GM12878 (cell line): ENCODE data around the gene AOPEP. TPM values are rescaled to one million over a fixed set of nuclear protein-coding genes. Genes with fewer than 3 reads are reported as not detected.

ENCODE experiments used
- ATAC-seq: fragments of 200-7000 bp; cut with Tn5 transposase; 3 replicates; pipeline ENCODE4 v1.9.1; 2020; ENCODE audit warnings: mild to moderate bottlenecking, moderate library complexity
- BruUV-seq: library from RNA; stranded (reverse); fragments of 400-500 nt; replicated peaks from 2 replicates; lab custom pipeline; 2021; lab: Mats Ljungman, UMichigan
- CTCF ChIA-PET: fragments of 300-600 bp; sonication (Branson Sonifier 250); formaldehyde crosslinking; extraction: SDS; loops from one replicate; lab custom pipeline; 2021; ENCODE audit warnings: inconsistent platforms; lab: Yijun Ruan, JAX
- POLR2A ChIA-PET: fragments of 350-600 bp; formaldehyde crosslinking; extraction: SDS; loops from one replicate; lab custom pipeline; 2021; ENCODE audit warnings: inconsistent platforms; lab: Charles Lee
- RAD21 ChIA-PET: fragments of 300-600 bp; sonication (Branson Sonifier 250); formaldehyde crosslinking; loops from one replicate; lab custom pipeline; 2023; ENCODE audit warnings: antibody characterized with exemption; ENCODE audit not compliant: unreplicated experiment; lab: Charles Lee
- SMC1A ChIA-PET: fragments of 300-600 bp; sonication (Branson Sonifier 250); formaldehyde crosslinking; loops from one replicate; lab custom pipeline; 2023; ENCODE audit not compliant: unreplicated experiment, uncharacterized antibody; lab: Charles Lee
- DNase-seq: peaks from one replicate; pipeline ENCODE4 v3.0.0-alpha.2; 2011; ENCODE audit warnings: low read depth, low spot score
- FAIRE-seq: peaks from 3 replicates; lab custom pipeline; 2011; peaks lifted over from hg19 to GRCh38; lab: Jason Lieb, UNC
- H2AFZ ChIP-seq: 2 replicates; pipeline ENCODE4 v1.6.0; 2011; ENCODE audit warnings: low read depth, low read length, control low read depth; ENCODE audit not compliant: control insufficient read depth
- H3K27ac ChIP-seq: 2 replicates; pipeline ENCODE4 v1.5.1; 2011; ENCODE audit warnings: control low read depth; ENCODE audit not compliant: control insufficient read depth, insufficient read depth
- H3K27me3 ChIP-seq, 2 experiments: replicated peaks in 1 of 2; 2 replicates each; pipeline versions ENCODE4 v1.6.0 to v1.6.1; 2011; ENCODE audit warnings: low read length in 1 of 2; ENCODE audit not compliant: control insufficient read depth in 2 of 2, insufficient read depth in 2 of 2
- H3K36me3 ChIP-seq, 2 experiments: 2 replicates each; pipeline ENCODE4 v1.5.1; 2011; ENCODE audit warnings: low read length in 1 of 2; ENCODE audit not compliant: control insufficient read depth in 2 of 2, insufficient read depth in 2 of 2
- H3K4me1 ChIP-seq: 2 replicates; pipeline ENCODE4 v1.6.1; 2011; ENCODE audit warnings: mild to moderate bottlenecking, low read length, moderate library complexity, mixed read lengths; ENCODE audit not compliant: control insufficient read depth, insufficient read depth
- H3K4me2 ChIP-seq: 2 replicates; pipeline ENCODE4 v1.6.0; 2011; ENCODE audit warnings: control low read depth; ENCODE audit not compliant: control insufficient read depth, insufficient read depth
- H3K4me3 ChIP-seq: fragments of 200-600 bp; sonication (generic); 2 replicates; pipeline ENCODE4 v1.5.1; 2016
- H3K79me2 ChIP-seq: 2 replicates; pipeline ENCODE4 v1.6.0; 2011; ENCODE audit warnings: low read length; ENCODE audit not compliant: control insufficient read depth, insufficient read depth
- H3K9ac ChIP-seq: 2 replicates; pipeline ENCODE4 v1.8.0; 2011; ENCODE audit warnings: low read length, control low read depth, mixed read lengths; ENCODE audit not compliant: control insufficient read depth, insufficient read depth
- H3K9me3 ChIP-seq: replicated peaks from 3 replicates; pipeline ENCODE4 v1.5.1; 2011; ENCODE audit warnings: mild to moderate bottlenecking, low read length; ENCODE audit not compliant: control insufficient read depth, insufficient read depth
- H4K20me1 ChIP-seq: 2 replicates; pipeline ENCODE4 v1.6.0; 2011; ENCODE audit not compliant: control insufficient read depth, insufficient read depth
- DPF2 ChIP-seq: fragments of 450-650 bp; IDR thresholded peaks from 2 replicates; pipeline ENCODE4 v1.6.1; 2017; ENCODE audit warnings: mild to moderate bottlenecking
- GABPA ChIP-seq: IDR thresholded peaks from 2 replicates; pipeline ENCODE4 v1.6.1; 2014; ENCODE audit warnings: antibody characterized with exemption, low read depth, mild to moderate bottlenecking, inconsistent platforms
- MEF2B ChIP-seq: fragments of 450-650 bp; IDR thresholded peaks from 2 replicates; pipeline ENCODE4 v1.6.1; 2018; ENCODE audit warnings: mild to moderate bottlenecking, moderate library complexity; ENCODE audit not compliant: partially characterized antibody, poor library complexity, severe bottlenecking
- MTA3 ChIP-seq: IDR thresholded peaks from 2 replicates; pipeline ENCODE4 v1.6.1; 2012; ENCODE audit warnings: low read length, inconsistent platforms, borderline replicate concordance
- NFYB ChIP-seq: IDR thresholded peaks from 2 replicates; pipeline ENCODE4 v1.6.1; 2011; ENCODE audit warnings: low read depth, mild to moderate bottlenecking, low read length, improper control_type of control experiment, moderate library complexity; ENCODE audit not compliant: insufficient read depth
- RAD21 ChIP-seq: IDR thresholded peaks from 2 replicates; pipeline ENCODE4 v1.6.1; 2011; ENCODE audit warnings: mild to moderate bottlenecking, low read depth, low read length, moderate library complexity; ENCODE audit not compliant: insufficient read depth
- STAT3 ChIP-seq: IDR thresholded peaks from 2 replicates; pipeline ENCODE4 v1.6.1; 2011; ENCODE audit warnings: low read depth, low read length, improper control_type of control experiment
- TCF3 ChIP-seq: IDR thresholded peaks from 2 replicates; pipeline ENCODE4 v1.6.1; 2012; ENCODE audit warnings: low read depth, mild to moderate bottlenecking, low read length, borderline replicate concordance; ENCODE audit not compliant: insufficient read depth
- ZNF622 ChIP-seq: fragments of 450-650 bp; IDR thresholded peaks from 2 replicates; pipeline ENCODE4 v1.6.1; 2017; ENCODE audit warnings: mild to moderate bottlenecking, inconsistent platforms
- WGBS: methylation state at CpG from one replicate; pipeline ENCODE4 v1.1.6; 2016; ENCODE audit warnings: low lambda C conversion rate; ENCODE audit not compliant: insufficient replicate concordance, insufficient coverage; ENCODE audit errors: missing lambda C conversion rate; 5-methylcytosine and 5-hydroxymethylcytosine counted together
- in situ Hi-C: fragments of 300-500 bp; cut with MboI; formaldehyde crosslinking; loops from 9 replicates; pipeline ENCODE4 v1.14.3; 2018; ENCODE audit warnings: mixed read lengths
- intact Hi-C: fragments of 100-400 bp; cut with micrococcal nuclease; formaldehyde crosslinking; loops from one replicate; pipeline ENCODE4 v1.14.2; 2022; ENCODE audit not compliant: unreplicated experiment
- polyA plus RNA-seq, 11 experiments: library from polyadenylated mRNA; depleted of rRNA in 4 of 11; unstranded in 6 of 11; stranded (reverse) in 5 of 11; fragments of >200 nt; fragmentation: Nextera tagmentation in 4 of 11; fragmentation: Illumina TruSeq in 1 of 11; extraction: Ambion mirVana in 4 of 11; extraction: Trizol in 1 of 11; gene quantifications; 1 replicate in 1 of 11; 2 replicates in 10 of 11; pipeline versions ENCODE4 v1.2.1 to v1.2.3, GENCODE V29; 2011 to 2016; ENCODE audit warnings: inconsistent platforms in 2 of 11, missing spikeins in 2 of 11, low read depth in 1 of 11
- total RNA-seq, 4 experiments: library from RNA; depleted of rRNA in 3 of 4; stranded (reverse); fragments of >200 nt in 3 of 4; fragmentation: Illumina TruSeq in 1 of 4; extraction: Trizol in 1 of 4; gene quantifications; 2 replicates each; pipeline versions ENCODE4 v1.2.1 to v1.2.3, GENCODE V29; 2013 to 2021
- TF ChIP-seq, protein P1 (sequence below): fragments of 450-650 bp; formaldehyde crosslinking; IDR thresholded peaks from 2 replicates; pipeline ENCODE4 v1.4.0; 2020; ENCODE audit warnings: mild to moderate bottlenecking, moderate library complexity
- TF ChIP-seq, protein P2 (sequence below): fragments of 450-650 bp; formaldehyde crosslinking; IDR thresholded peaks from 2 replicates; pipeline ENCODE4 v1.4.0; 2022; ENCODE audit warnings: mild to moderate bottlenecking, moderate library complexity
- TF ChIP-seq, protein P3 (sequence below): fragments of 450-650 bp; IDR thresholded peaks from 2 replicates; pipeline ENCODE4 v1.6.1; 2016; ENCODE audit warnings: mild to moderate bottlenecking
- TF ChIP-seq, protein P4 (sequence below): IDR thresholded peaks from 2 replicates; pipeline ENCODE4 v1.6.1; 2011; ENCODE audit warnings: mild to moderate bottlenecking, low read depth, low read length, moderate library complexity; ENCODE audit not compliant: insufficient replicate concordance
- TF ChIP-seq, protein P5 (sequence below): fragments of 450-650 bp; IDR thresholded peaks from 2 replicates; pipeline ENCODE4 v1.6.1; 2014; ENCODE audit warnings: mild to moderate bottlenecking

The AOPEP gene
- total and polyA plus RNA-seq, 10 of the 15 experiments (the other 5 are each of a cell fraction or from before 2014, with no cell fraction given), result 2.3 to 16.9 (median 10.1) TPM

DNA sequence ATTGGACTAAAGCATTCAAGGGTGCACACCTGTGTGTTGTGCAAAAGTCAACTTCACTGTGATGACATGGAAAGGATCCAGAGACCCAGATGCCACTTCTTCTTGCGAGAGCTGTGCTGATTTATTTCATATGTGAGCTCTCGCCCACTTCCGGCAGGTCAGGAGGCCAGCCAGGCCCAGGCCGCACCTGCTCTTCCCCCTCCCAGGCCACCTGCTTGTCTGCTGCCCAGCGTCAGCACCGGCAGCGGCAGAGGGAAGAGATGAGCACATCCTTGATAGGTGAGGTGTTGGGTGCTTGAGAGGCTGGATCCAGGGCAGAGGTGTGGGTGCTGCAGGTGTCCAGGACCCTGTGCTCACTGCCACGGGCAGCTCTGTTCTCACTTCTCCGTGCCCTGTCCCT is 348.1 kb downstream of the AOPEP start:
- H3K79me2 ChIP-seq, result no peaks in the 10 kb centered on the region
- ATAC-seq, result no peak
- no TSS peak for BruUV-seq
- no peak for TF ChIP-seq GABPA
- TF ChIP-seq ZNF622, result no peak
- TF ChIP-seq, protein P1, sequence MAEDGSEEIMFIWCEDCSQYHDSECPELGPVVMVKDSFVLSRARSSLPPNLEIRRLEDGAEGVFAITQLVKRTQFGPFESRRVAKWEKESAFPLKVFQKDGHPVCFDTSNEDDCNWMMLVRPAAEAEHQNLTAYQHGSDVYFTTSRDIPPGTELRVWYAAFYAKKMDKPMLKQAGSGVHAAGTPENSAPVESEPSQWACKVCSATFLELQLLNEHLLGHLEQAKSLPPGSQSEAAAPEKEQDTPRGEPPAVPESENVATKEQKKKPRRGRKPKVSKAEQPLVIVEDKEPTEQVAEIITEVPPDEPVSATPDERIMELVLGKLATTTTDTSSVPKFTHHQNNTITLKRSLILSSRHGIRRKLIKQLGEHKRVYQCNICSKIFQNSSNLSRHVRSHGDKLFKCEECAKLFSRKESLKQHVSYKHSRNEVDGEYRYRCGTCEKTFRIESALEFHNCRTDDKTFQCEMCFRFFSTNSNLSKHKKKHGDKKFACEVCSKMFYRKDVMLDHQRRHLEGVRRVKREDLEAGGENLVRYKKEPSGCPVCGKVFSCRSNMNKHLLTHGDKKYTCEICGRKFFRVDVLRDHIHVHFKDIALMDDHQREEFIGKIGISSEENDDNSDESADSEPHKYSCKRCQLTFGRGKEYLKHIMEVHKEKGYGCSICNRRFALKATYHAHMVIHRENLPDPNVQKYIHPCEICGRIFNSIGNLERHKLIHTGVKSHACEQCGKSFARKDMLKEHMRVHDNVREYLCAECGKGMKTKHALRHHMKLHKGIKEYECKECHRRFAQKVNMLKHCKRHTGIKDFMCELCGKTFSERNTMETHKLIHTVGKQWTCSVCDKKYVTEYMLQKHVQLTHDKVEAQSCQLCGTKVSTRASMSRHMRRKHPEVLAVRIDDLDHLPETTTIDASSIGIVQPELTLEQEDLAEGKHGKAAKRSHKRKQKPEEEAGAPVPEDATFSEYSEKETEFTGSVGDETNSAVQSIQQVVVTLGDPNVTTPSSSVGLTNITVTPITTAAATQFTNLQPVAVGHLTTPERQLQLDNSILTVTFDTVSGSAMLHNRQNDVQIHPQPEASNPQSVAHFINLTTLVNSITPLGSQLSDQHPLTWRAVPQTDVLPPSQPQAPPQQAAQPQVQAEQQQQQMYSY, result no peak
- no peak for TF ChIP-seq TCF3
- TF ChIP-seq RAD21, result no peak
- no peak for TF ChIP-seq STAT3
- TF ChIP-seq, protein P2, sequence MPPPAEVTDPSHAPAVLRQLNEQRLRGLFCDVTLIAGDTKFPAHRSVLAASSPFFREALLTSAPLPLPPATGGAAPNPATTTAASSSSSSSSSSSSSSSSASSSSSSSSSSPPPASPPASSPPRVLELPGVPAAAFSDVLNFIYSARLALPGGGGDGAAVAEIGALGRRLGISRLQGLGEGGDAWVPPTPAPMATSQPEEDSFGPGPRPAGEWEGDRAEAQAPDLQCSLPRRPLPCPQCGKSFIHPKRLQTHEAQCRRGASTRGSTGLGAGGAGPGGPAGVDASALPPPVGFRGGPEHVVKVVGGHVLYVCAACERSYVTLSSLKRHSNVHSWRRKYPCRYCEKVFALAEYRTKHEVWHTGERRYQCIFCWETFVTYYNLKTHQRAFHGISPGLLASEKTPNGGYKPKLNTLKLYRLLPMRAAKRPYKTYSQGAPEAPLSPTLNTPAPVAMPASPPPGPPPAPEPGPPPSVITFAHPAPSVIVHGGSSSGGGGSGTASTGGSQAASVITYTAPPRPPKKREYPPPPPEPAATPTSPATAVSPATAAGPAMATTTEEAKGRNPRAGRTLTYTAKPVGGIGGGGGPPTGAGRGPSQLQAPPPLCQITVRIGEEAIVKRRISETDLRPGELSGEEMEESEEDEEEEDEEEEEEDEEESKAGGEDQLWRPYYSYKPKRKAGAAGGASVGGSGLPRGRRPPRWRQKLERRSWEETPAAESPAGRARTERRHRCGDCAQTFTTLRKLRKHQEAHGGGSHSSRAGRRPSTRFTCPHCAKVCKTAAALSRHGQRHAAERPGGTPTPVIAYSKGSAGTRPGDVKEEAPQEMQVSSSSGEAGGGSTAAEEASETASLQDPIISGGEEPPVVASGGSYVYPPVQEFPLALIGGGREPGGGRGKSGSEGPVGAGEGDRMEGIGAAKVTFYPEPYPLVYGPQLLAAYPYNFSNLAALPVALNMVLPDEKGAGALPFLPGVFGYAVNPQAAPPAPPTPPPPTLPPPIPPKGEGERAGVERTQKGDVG, result no peak
- TF ChIP-seq, protein P3, sequence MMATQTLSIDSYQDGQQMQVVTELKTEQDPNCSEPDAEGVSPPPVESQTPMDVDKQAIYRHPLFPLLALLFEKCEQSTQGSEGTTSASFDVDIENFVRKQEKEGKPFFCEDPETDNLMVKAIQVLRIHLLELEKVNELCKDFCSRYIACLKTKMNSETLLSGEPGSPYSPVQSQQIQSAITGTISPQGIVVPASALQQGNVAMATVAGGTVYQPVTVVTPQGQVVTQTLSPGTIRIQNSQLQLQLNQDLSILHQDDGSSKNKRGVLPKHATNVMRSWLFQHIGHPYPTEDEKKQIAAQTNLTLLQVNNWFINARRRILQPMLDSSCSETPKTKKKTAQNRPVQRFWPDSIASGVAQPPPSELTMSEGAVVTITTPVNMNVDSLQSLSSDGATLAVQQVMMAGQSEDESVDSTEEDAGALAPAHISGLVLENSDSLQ, result no peak
- TF ChIP-seq MTA3, result no peak
- TF ChIP-seq, protein P4, sequence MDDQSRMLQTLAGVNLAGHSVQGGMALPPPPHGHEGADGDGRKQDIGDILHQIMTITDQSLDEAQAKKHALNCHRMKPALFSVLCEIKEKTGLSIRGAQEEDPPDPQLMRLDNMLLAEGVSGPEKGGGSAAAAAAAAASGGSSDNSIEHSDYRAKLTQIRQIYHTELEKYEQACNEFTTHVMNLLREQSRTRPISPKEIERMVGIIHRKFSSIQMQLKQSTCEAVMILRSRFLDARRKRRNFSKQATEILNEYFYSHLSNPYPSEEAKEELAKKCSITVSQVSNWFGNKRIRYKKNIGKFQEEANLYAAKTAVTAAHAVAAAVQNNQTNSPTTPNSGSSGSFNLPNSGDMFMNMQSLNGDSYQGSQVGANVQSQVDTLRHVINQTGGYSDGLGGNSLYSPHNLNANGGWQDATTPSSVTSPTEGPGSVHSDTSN, result no peak
- no peak for TF ChIP-seq NFYB
- TF ChIP-seq DPF2, result no peak
- no peak for TF ChIP-seq MEF2B
- TF ChIP-seq, protein P5, sequence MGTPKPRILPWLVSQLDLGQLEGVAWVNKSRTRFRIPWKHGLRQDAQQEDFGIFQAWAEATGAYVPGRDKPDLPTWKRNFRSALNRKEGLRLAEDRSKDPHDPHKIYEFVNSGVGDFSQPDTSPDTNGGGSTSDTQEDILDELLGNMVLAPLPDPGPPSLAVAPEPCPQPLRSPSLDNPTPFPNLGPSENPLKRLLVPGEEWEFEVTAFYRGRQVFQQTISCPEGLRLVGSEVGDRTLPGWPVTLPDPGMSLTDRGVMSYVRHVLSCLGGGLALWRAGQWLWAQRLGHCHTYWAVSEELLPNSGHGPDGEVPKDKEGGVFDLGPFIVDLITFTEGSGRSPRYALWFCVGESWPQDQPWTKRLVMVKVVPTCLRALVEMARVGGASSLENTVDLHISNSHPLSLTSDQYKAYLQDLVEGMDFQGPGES, result no peak

More for the DNA sequence above, 348.1 kb downstream of the AOPEP start:
- H3K27me3 ChIP-seq, result no peaks in the 10 kb centered on the region
- H3K9me3 ChIP-seq, result no peaks in the 10 kb centered on the region
- peaks cover 2% of the 10 kb centered on the region in 2 experiments; a peak in 2 of 4 replicates for H3K36me3 ChIP-seq
- intact Hi-C loops (no loop called here), in situ Hi-C loops (no loop called here)
- H4K20me1 ChIP-seq, result no peaks in the 10 kb centered on the region
- FAIRE-seq (no peak), DNase-seq (no peak)
- H3K4me2 ChIP-seq, result no peak overlapping the region
- WGBS, result 94% methylated on average over 9 of the region's 9 CpGs
- H3K4me1 ChIP-seq, result no peaks in the 10 kb centered on the region
- ChIA-PET SMC1A (interaction anchor here (1.0 kb wide), 1 partner anchor 10 kb away, joined by 4 read pairs; no protein-coding TSS in a partner anchor), POLR2A (no interaction called here), CTCF (no interaction called here), RAD21 (no interaction called here)
- H3K4me3 ChIP-seq, result no peak overlapping the region
- no peak overlapping the region for H2AFZ ChIP-seq
- H3K9ac ChIP-seq, result no peak overlapping the region
- H3K27ac ChIP-seq, result no peak overlapping the region
